Activated CD8-positive, alpha-beta T cell treated with anti-CD3 and anti-CD28 coated beads for 36 hours (primary cell): Measurements from ENCODE around the gene VAV2. TPM values are rescaled to one million over a fixed set of nuclear protein-coding genes. Genes with fewer than 3 reads are reported as not detected.

Experiments used
- ATAC-seq: fragments of 200-7000 bp; cut with Tn5 transposase; one replicate; pipeline ENCODE4 v1.10.0; 2021; ENCODE audit warnings: mild to moderate bottlenecking, moderate library complexity
- CTCF ChIA-PET: fragments of 350-600 bp; sonication (Branson Sonifier 250); formaldehyde crosslinking; loops from one replicate; lab custom pipeline; 2021; ENCODE audit warnings: antibody characterized with exemption; lab: Charles Lee
- POLR2A ChIA-PET: fragments of 350-600 bp; sonication (Branson Sonifier 250); formaldehyde crosslinking; loops from one replicate; lab custom pipeline; 2021; ENCODE audit warnings: antibody characterized with exemption; lab: Charles Lee
- DNase-seq: peaks from one replicate; pipeline ENCODE4 v3.0.0-alpha.2; 2020
- H3K27ac Mint-ChIP-seq: one replicate; pipeline ENCODE4 v1.8.0; 2021; ENCODE audit warnings: mild to moderate bottlenecking, mixed read lengths
- H3K27me3 Mint-ChIP-seq: one replicate; pipeline ENCODE4 v1.8.0; 2021; ENCODE audit warnings: mixed read lengths
- H3K36me3 Mint-ChIP-seq: one replicate; pipeline ENCODE4 v1.8.0; 2021; ENCODE audit warnings: low read depth, mixed read lengths
- H3K4me1 Mint-ChIP-seq: one replicate; pipeline ENCODE4 v1.8.0; 2021; ENCODE audit warnings: low read depth, mixed read lengths
- H3K4me3 Mint-ChIP-seq: one replicate; pipeline ENCODE4 v1.8.0; 2021; ENCODE audit warnings: mild to moderate bottlenecking, moderate library complexity, mixed read lengths
- H3K9me3 Mint-ChIP-seq: one replicate; pipeline ENCODE4 v1.8.0; 2021; ENCODE audit warnings: mixed read lengths
- CTCF ChIP-seq: fragments of 200-600 bp; IDR thresholded peaks from one replicate; pipeline ENCODE4 v1.8.0; 2022; ENCODE audit warnings: antibody characterized with exemption, mild to moderate bottlenecking
- intact Hi-C: fragments of 100-400 bp; cut with micrococcal nuclease; formaldehyde crosslinking; loops from one replicate; pipeline ENCODE4 v1.10.0; 2022
- total RNA-seq, 2 experiments: library from RNA; stranded (reverse); gene quantifications; one replicate each; pipeline ENCODE4 v1.2.3, GENCODE V29; 2021

Gene VAV2
- total RNA-seq, 2 experiments from 2014 or later = 5.1 to 5.4 TPM

- Mint-ChIP-seq H3K9me3 (no peaks in the 10 kb centered on the region), H3K36me3 (no peaks in the 10 kb centered on the region), H3K27ac (no peak overlapping the region), H3K4me3 (no peak overlapping the region), H3K4me1 (no peaks in the 10 kb centered on the region), H3K27me3 (no peaks in the 10 kb centered on the region)
- POLR2A ChIA-PET = interaction anchor here (0.5 kb wide), 1 partner anchor 258 kb away, joined by 3 read pairs; no protein-coding TSS in a partner anchor
- intact Hi-C loops = no loop called here
- ATAC-seq (no peak), DNase-seq (no peak)
- CTCF ChIA-PET = interaction anchor here (1.0 kb wide), 1 partner anchor 158 kb away, joined by 3 read pairs; no protein-coding TSS in a partner anchor
- no peak for TF ChIP-seq CTCF
Measured at GRCh38 chr9:133835262-133835901, 156.7 kb downstream of the VAV2 start.

GRCh38 chr9:133834080-133834976 lies 157.8 kb downstream of the VAV2 start:
- Mint-ChIP-seq H3K4me1 (no peaks in the 10 kb centered on the region), H3K4me3 (no peak overlapping the region), H3K27ac (no peak overlapping the region), H3K9me3 (no peaks in the 10 kb centered on the region), H3K27me3 (no peaks in the 10 kb centered on the region), H3K36me3 (no peaks in the 10 kb centered on the region)
- no peak for DNase-seq
- POLR2A ChIA-PET = no interaction called here
- no peak for TF ChIP-seq CTCF
- intact Hi-C loops = no loop called here
- CTCF ChIA-PET = interaction anchor here (1.0 kb wide), 1 partner anchor 159 kb away, joined by 3 read pairs; no protein-coding TSS in a partner anchor
- ATAC-seq = no peak

DNA sequence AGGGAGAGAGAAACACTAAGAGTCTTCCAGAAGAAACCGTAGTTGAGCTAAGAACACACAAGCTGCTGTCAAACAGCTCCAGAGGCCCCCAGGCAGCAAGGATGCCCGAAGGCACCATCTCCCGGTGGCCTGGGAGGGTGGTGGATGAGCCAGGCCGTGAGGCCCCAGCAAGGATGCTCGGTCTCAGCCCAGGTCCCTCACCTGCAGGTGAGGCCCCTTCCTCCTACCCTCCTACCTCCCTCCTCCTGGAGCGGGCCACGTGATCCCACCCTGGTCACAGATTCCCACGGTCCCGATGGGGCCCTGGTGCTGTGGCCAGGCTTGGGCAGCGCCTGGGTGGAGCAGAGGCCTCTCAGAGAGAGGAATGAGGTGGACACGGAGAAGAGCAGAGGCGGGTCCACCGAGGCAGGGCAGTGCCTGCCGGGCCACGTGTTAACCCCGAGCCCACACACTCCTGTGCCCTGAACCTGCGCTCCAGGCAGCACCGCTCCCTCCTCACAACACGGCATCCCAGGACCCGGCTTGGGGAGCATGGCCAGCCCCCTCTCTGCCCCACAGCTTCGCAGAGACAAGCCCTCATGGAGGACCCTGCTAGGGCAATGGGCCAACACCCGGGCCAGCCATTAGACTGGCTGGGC lies 158.6 kb downstream of the VAV2 start:
- Mint-ChIP-seq H3K9me3 (no peaks in the 10 kb centered on the region), H3K36me3 (no peaks in the 10 kb centered on the region), H3K4me3 (no peak overlapping the region), H3K27me3 (no peaks in the 10 kb centered on the region), H3K27ac (no peak overlapping the region), H3K4me1 (no peaks in the 10 kb centered on the region)
- TF ChIP-seq CTCF = no peak
- ChIA-PET CTCF (interaction anchor here (1.1 kb wide), 1 partner anchor 52 kb away, joined by 3 read pairs; no protein-coding TSS in a partner anchor), POLR2A (no interaction called here)
- no peak for DNase-seq
- intact Hi-C loops = no loop called here
- no peak for ATAC-seq

GRCh38 chr9:133832877-133833276 lies 159.2 kb downstream of the VAV2 start:
- ATAC-seq = no peak
- intact Hi-C loops = no loop called here
- no peak overlapping the region for H3K4me3 Mint-ChIP-seq
- H3K27me3 Mint-ChIP-seq = no peaks in the 10 kb centered on the region
- no peak overlapping the region for H3K27ac Mint-ChIP-seq
- H3K9me3 Mint-ChIP-seq = no peaks in the 10 kb centered on the region
- DNase-seq = no peak
- ChIA-PET POLR2A (no interaction called here), CTCF (interaction anchor here (1.1 kb wide), 1 partner anchor 51 kb away, joined by 3 read pairs; no protein-coding TSS in a partner anchor)
- no peak for TF ChIP-seq CTCF
- H3K4me1 Mint-ChIP-seq = no peaks in the 10 kb centered on the region
- H3K36me3 Mint-ChIP-seq = no peaks in the 10 kb centered on the region
